Fibroblast of peridontal ligament (primary cell): ENCODE data around the gene LGALS3BP.
A peak's percentile ranks its signal among the peaks of the same experiment; 100 is the strongest.

ENCODE experiments used
- DNase-seq: peaks from one replicate; pipeline ENCODE4 v3.0.0-alpha.2; 2010; ENCODE audit errors: extremely low read depth

Gene LGALS3BP

DNA sequence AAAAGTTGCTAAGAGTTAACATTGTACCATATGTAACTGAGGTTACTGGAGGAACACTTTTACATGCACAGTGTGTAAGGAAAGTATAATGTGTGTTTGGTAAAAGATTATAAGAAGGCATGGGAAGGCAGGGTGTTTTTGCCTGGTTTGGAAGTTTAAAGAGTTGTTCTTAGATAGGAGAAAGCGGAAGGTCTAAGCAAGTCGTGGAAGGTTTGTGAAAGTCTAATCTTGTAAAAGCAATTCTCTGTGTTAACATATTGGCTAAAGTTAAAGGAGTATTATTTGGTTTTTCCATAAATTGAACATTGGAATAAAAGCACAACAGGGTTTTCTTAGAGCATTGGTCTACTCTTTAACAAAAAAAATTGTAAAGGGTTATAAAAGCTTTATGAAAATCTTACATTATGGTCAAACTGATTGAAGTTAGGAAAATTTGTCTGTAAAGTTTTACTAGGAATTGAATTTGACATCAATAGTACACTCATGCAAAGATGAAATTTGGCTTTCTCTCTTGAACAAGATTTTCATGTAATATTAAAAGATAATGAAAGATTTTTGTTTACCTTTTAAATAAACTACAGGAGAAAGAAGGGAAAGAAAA is 34.5 kb upstream of the LGALS3BP start:
- DNase-seq, result no peak

DNA sequence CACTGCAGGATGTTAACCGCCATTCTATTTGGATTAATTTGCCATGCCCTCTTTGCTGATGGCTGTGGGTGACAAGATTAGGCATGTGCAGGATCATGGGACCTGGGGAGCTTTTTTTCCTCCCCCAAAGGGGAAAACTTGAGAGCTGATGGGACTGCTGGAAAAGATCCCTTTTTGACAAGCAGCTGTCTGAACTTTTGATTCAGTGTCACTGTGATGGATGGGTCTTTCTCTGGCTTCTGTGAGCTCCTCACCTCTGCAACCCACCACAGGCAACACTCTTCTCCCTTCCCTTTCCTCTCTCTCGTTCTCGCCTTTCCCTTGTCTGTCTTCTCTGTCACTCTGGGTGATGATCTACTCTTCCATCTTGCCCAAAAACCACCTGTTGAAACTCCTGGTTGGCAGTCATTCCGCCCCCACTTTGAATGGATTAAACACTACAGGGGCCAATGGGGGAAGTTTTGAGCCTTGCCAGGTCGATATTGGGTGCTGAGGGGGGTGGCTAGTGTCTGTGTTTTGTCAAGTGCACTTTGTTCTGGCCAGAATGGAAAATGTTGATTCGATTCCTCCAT is 32.9 kb upstream of the LGALS3BP start:
- no peak for DNase-seq

DNA sequence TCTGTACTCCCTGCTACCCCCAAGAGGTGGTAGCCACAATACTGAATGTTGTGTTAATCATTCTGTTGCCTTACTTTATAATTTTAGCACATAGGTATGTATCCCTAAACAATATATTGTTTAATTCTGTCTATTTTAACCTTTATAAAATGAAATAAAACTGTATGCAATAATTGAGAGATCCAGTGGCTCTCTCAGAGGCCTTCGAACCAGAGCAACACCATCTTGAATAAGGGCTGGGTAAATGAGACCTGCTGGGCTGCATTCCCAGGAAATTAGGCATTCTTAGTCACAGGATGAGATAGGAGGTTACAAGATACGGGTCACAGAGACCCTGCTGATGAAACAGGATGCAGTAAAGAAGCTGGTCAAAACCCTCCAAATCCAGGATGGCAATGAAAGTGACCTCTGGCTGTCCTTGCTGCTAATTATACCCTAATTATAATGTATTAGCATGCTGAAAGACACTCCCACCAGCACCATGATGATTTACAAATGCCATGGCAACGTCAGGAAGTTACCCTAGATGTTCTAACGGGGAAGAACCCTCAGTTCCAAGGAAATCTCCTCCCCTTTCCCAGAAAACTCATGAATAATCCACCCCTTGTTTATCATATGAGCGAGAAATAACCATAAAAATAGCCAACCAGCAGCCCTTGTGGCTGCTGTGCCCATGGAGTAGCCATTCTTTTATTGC is 31.9 kb upstream of the LGALS3BP start:
- DNase-seq, result peak; percentile 65

DNA sequence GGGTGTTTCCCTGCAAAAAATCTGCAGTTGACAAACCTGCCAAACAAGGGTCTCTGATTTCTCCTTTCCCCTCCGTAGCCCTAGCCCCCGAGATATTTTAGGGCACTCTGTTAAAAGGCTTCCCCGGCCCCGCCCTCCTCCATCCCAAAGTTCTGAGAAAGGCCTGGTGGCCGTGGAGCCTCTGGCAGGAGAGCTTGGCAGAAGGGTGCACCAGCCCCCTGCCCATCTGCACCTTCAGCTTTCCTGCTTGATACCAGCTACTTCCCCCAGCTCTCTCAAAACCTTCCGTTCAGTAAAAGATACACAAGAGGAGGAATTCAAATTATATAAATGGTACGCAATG is 30.6 kb upstream of the LGALS3BP start:
- no peak for DNase-seq

DNA sequence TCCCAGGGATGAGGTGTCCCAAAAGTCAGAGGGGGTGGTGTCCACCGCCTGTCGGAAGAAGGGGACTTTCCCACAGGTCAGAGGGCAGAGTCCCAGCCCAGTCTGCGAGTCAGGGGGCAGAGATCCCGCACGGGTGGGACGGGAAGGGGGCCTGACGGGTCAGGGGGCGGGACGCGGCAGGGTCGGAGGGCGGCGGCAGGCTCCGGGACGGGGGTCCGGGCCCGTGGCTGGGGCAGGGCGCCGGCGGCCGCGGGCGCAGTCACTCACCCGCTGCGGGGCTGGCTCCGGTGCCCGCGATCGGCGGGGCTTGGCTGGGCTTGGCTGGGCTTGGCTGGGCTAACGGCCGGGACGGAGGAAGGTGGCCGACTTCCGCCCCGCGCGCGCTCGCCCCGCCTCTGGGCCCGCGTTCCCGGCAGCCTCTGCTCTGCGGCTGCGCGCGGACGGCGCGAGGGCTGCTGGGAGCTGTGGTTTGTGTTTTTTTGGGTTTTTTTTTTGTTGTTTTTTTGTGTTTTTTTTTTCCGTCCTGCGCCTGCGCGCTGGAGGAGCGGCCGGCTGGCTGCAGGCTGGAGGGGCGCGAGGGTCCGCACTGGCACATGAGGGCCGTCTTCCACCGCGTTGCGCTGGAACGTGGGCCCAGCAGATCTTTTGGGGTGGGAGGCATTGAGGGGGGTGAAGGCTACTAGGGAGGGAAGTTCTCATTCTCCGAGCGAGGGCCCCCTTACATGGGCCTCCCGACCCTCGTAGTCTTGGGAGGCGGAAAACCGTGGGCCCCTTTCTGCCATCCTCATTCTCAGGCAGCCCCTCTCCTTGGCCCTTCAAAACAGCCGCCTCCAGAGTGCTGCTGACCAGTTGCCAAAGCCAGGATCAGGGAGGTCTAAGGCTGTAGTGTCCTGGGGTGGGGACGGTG is 29.9 kb upstream of the LGALS3BP start, which contains the start of gene CANT1:
CANT1 (minus strand) TSS at position 368 of the 907 bp plus-strand sequence. CDS start 12,142 bp downstream, outside the sequence.
- DNase-seq, result peak; percentile 80

GRCh38 chr17:79008666-79009387 is 29.1 kb upstream of the LGALS3BP start:
- no peak for DNase-seq

DNA sequence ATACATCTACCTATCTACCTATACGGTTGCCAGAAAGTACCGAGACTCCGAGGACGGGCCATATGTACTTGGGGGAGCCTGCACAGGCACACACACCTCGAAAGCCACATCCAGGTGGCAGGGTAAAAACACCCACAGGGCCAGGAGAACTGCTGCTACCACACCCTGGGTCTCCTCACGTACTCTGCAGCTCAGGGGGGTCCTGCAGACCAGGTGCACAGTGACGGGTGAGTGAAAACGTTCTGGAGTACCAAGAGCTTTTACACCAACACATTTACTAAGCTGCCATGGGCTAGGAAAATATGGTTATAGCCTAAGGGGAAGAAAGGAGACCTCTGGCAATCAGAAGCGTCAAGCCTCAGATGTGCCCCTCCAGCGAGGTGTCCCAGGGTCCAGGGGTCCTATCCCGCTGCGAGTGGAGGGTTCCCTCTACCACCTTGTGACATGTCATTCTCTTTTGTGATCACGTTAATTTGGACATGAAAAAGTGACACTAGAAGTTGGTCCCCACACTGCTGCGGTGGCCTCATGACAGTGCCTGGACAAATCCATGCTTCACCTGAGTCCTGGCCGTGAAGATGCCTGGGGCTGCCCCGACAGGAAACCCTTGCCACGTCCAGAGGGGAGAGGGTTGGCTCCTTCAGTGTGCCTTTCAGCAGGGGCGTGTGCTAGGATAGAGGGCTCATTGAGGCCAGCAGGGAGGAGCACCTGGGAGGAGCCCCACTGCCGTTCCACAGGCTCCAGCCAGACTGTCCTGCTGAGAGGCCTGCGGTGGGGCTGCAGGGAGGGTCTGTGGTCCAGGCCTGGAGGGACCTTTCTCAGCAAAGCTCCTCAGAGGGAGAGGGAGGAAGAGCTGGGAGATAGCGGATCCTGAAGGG is 28.0 kb upstream of the LGALS3BP start:
- DNase-seq, result no peak

DNA sequence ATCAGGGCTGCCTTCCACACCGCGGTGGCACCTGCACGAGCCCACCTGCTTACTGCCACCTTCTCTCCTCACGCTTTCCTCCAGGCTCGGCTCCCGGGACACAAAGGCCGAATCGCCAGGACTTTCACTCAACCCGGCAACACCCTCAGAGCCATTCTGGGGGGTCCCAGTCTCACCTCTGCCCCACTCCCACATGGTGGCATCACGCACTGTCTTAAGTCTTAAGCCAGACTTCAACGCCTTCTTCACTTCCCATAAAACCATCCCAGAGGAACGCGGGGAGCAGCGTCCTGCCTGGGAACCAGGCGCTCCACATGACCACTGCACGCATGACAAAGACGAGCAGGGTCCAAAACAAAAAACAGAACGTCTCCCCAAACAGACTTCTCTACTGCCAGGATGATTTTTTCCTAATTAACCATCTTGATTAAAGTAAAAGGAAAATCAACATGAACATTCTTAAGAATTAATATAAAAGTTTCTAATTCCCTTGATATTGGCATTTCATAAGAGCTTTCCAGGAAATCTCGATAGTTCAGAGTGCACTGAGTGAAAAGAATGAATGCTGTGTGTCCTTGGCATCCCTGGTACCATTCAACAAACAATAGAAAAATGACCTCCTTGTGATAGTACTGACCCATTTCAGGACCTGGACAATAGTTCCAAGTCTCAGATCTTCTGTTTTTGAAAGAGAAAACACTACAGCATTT is 27.2 kb upstream of the LGALS3BP start:
- no peak for DNase-seq

GRCh38 chr17:79006046-79006445 is 26.3 kb upstream of the LGALS3BP start:
- DNase-seq, result no peak

- DNase-seq, result no peak
These were observed 25.5 kb upstream of the LGALS3BP start for GRCh38 chr17:79005063-79005861.

GRCh38 chr17:79003661-79004411 is 24.1 kb upstream of the LGALS3BP start:
- DNase-seq, result no peak

GRCh38 chr17:79002796-79003593 is 23.3 kb upstream of the LGALS3BP start:
- DNase-seq, result no peak

GRCh38 chr17:79002291-79002690 is 22.6 kb upstream of the LGALS3BP start:
- DNase-seq, result no peak

GRCh38 chr17:79001190-79002020 is 21.7 kb upstream of the LGALS3BP start:
- DNase-seq, result no peak

GRCh38 chr17:79000396-79001189 is 20.9 kb upstream of the LGALS3BP start:
- DNase-seq, result no peak

DNA sequence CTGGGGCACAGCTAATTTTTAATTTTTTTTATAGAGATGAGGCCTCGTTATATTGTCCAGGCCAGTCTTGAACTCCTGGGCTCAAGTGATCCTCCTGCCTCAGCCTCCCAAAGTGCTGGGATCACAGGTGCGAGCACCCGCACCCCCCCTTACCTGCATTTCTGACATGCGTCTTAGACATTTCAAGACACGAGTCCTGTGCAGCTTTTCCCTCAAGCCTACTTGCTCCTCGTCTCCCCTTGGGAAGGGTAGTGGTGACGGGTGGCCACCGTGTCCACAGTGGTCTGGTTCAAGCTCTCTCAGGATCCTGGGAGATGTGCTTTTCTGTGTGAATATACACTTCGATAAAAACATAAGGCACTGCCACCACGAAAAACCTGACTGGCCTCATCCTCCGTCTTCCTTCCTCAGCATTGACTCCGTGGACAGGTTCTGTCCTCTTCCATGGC is 20.2 kb upstream of the LGALS3BP start:
- DNase-seq, result no peak
